Tibial nerve (tissue), 4 donors: Measurements from ENCODE around the gene UCP3.

Experiments used
- EP300 ChIP-seq, 2 donors: sonication (generic); formaldehyde crosslinking; IDR thresholded peaks; one replicate each; pipeline ENCODE4 v1.6.1; 2017; ENCODE audit warnings: antibody characterized with exemption in 2 of 2, mild to moderate bottlenecking in 1 of 2
- POLR2A ChIP-seq, 2 donors: fragments of 450-650 bp; IDR thresholded peaks; one replicate each; pipeline ENCODE4 v1.6.1; 2017; ENCODE audit warnings: antibody characterized with exemption in 2 of 2, mild to moderate bottlenecking in 2 of 2, moderate library complexity in 2 of 2
- TF ChIP-seq, protein P1 (sequence below), 5 experiments: fragments of 200-600 bp in 3 of 5; fragments of 450-650 bp in 2 of 5; sonication (generic) in 3 of 5; IDR thresholded peaks; one replicate each; pipeline ENCODE4 v1.5.1; 2016 to 2019; ENCODE audit warnings: antibody characterized with exemption in 5 of 5, mild to moderate bottlenecking in 3 of 5, moderate library complexity in 2 of 5

DNA sequence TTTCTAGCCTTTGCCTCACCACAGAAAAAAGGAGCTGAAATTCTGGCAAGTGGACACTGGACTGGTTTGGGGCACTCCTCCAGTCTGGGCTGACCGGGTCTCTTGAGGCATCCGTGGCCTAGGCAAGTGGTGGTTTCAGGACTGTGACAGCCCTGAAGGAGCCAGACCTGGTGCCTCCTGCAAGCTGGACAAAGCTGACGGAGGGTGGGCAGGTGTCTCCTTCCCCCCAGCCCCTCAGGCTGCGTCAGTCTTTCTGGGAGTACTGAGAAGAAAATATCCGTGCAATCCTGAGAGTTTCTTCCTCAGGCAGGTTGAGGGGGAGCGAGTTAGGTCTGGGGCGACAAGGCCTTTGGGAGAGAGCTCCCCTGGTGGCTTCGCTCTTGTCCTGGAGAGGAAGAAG lies 4.3 kb upstream of the UCP3 start:
- TF ChIP-seq, protein P1, sequence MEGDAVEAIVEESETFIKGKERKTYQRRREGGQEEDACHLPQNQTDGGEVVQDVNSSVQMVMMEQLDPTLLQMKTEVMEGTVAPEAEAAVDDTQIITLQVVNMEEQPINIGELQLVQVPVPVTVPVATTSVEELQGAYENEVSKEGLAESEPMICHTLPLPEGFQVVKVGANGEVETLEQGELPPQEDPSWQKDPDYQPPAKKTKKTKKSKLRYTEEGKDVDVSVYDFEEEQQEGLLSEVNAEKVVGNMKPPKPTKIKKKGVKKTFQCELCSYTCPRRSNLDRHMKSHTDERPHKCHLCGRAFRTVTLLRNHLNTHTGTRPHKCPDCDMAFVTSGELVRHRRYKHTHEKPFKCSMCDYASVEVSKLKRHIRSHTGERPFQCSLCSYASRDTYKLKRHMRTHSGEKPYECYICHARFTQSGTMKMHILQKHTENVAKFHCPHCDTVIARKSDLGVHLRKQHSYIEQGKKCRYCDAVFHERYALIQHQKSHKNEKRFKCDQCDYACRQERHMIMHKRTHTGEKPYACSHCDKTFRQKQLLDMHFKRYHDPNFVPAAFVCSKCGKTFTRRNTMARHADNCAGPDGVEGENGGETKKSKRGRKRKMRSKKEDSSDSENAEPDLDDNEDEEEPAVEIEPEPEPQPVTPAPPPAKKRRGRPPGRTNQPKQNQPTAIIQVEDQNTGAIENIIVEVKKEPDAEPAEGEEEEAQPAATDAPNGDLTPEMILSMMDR (IDR thresholded peaks at IDR 0.05): no peak
- TF ChIP-seq POLR2A (IDR thresholded peaks at IDR 0.05) (no peak), EP300 (IDR thresholded peaks at IDR 0.05) (no peak)
